IMR-90 (cell line): ENCODE results near the gene RAB2B.

ENCODE experiments used
- CEBPB ChIP-seq: IDR thresholded peaks from 2 replicates; pipeline ENCODE4 v1.6.1; 2012; ENCODE audit warnings: low read depth, low read length, improper control_type of control experiment
- CHD1 ChIP-seq: IDR thresholded peaks from 2 replicates; pipeline ENCODE4 v1.6.1; 2012; ENCODE audit warnings: low read depth, low read length, improper control_type of control experiment
- CTCF ChIP-seq: conservative IDR thresholded peaks from 2 replicates; pipeline ENCODE4 v1.5.1; 2012; ENCODE audit warnings: mild to moderate bottlenecking, low read depth, low read length, improper control_type of control experiment
- ELK1 ChIP-seq: fragments of 150-350 bp; IDR thresholded peaks from 2 replicates; pipeline ENCODE4 v1.6.1; 2016; ENCODE audit warnings: low read depth, mild to moderate bottlenecking, low read length, moderate library complexity, borderline replicate concordance
- FOS ChIP-seq: fragments of 150-350 bp; IDR thresholded peaks from 2 replicates; pipeline ENCODE4 v1.6.1; 2016; ENCODE audit warnings: low read depth, low read length
- MAFK ChIP-seq: IDR thresholded peaks from 2 replicates; pipeline ENCODE4 v1.6.1; 2012; ENCODE audit warnings: low read depth, low read length, improper control_type of control experiment
- MAZ ChIP-seq: IDR thresholded peaks from 2 replicates; pipeline ENCODE4 v1.6.1; 2012; ENCODE audit warnings: low read depth, mild to moderate bottlenecking, low read length, improper control_type of control experiment, moderate library complexity, borderline replicate concordance
- NFE2L2 ChIP-seq: fragments of 150-350 bp; IDR thresholded peaks from 2 replicates; pipeline ENCODE4 v1.6.1; 2016; ENCODE audit warnings: low read depth, mild to moderate bottlenecking, low read length
- POLR2A ChIP-seq: IDR thresholded peaks from 2 replicates; pipeline ENCODE4 v1.6.1; 2012; ENCODE audit warnings: mild to moderate bottlenecking, low read depth, low read length
- RCOR1 ChIP-seq: IDR thresholded peaks from 2 replicates; pipeline ENCODE4 v1.6.1; 2012; ENCODE audit warnings: mild to moderate bottlenecking, low read length, improper control_type of control experiment; ENCODE audit not compliant: insufficient replicate concordance
- RFX5 ChIP-seq: IDR thresholded peaks from 2 replicates; pipeline ENCODE4 v1.8.0; 2012; ENCODE audit warnings: low read depth, mild to moderate bottlenecking, low read length, moderate library complexity
- SMC3 ChIP-seq: fragments of 150-350 bp; IDR thresholded peaks from 2 replicates; pipeline ENCODE4 v1.6.1; 2016; ENCODE audit warnings: low read depth, mild to moderate bottlenecking, antibody characterized with exemption, low read length, moderate library complexity
- USF2 ChIP-seq: fragments of 150-350 bp; IDR thresholded peaks from 2 replicates; pipeline ENCODE4 v1.6.1; 2017; ENCODE audit warnings: mild to moderate bottlenecking, antibody characterized with exemption, low read length, low read depth

- TF ChIP-seq CEBPB: no peak
- no peak for TF ChIP-seq POLR2A
- no peak for TF ChIP-seq MAZ
- TF ChIP-seq CTCF: no peak
- TF ChIP-seq SMC3: no peak
- TF ChIP-seq MAFK: no peak
- no peak for TF ChIP-seq CHD1
- no peak for TF ChIP-seq RFX5
- TF ChIP-seq USF2: no peak
- no peak for TF ChIP-seq FOS
- no peak for TF ChIP-seq NFE2L2
- TF ChIP-seq ELK1: no peak
- TF ChIP-seq RCOR1: no peak
Observed at GRCh38 chr14:21518725-21519124, 42.0 kb upstream of the RAB2B start.
